GM19324 (cell line): ENCODE data around the gene ZC3HAV1L.
"Not testable (repeated sequence)": the region's sequence is repeated elsewhere in the genome, so short reads cannot be mapped to it uniquely, and the experiment has no call there.

Experiments
- ATAC-seq: cut with Tn5 transposase; IDR thresholded peaks from one replicate; pipeline ENCODE4 v1.9.1; 2021; ENCODE audit warnings: mild to moderate bottlenecking, moderate library complexity; ENCODE audit not compliant: unreplicated experiment, low FRiP score

Gene ZC3HAV1L

GRCh38 chr7:139035586-139036353 is at the start of gene ZC3HAV1L:
ZC3HAV1L (minus strand) TSS chr7:139036042; CDS start chr7:139036017, 25 bp downstream.
- ATAC-seq = peak; percentile 72

GRCh38 chr7:139084709-139085108 is 48.9 kb upstream of the ZC3HAV1L start:
- ATAC-seq = no peak

- ATAC-seq = no peak
Measured at GRCh38 chr7:139081584-139081983, 45.7 kb upstream of the ZC3HAV1L start.

- no peak for ATAC-seq
Measured at GRCh38 chr7:139080905-139081304, 45.1 kb upstream of the ZC3HAV1L start.

GRCh38 chr7:139079861-139080260 is 44.0 kb upstream of the ZC3HAV1L start:
- ATAC-seq = no peak

- no peak for ATAC-seq
Measured at GRCh38 chr7:139078911-139079310, 43.1 kb upstream of the ZC3HAV1L start.

GRCh38 chr7:139078399-139078798 is 42.6 kb upstream of the ZC3HAV1L start:
- no peak for ATAC-seq

GRCh38 chr7:139077706-139078105 is 41.9 kb upstream of the ZC3HAV1L start:
- ATAC-seq = not testable (repeated sequence)

GRCh38 chr7:139075871-139076686 is 40.2 kb upstream of the ZC3HAV1L start:
- no peak for ATAC-seq

- peak; percentile 76 for ATAC-seq
Measured at GRCh38 chr7:139075031-139075652, 39.3 kb upstream of the ZC3HAV1L start.

- no peak for ATAC-seq
Measured at GRCh38 chr7:139072796-139073195, 37.0 kb upstream of the ZC3HAV1L start.

GRCh38 chr7:139071680-139072079 is 35.8 kb upstream of the ZC3HAV1L start:
- no peak for ATAC-seq

- no peak for ATAC-seq
Measured at GRCh38 chr7:139068544-139069399, 32.9 kb upstream of the ZC3HAV1L start.

- ATAC-seq = no peak
Measured at GRCh38 chr7:139066315-139066714, 30.5 kb upstream of the ZC3HAV1L start.

GRCh38 chr7:139065323-139065722 is 29.5 kb upstream of the ZC3HAV1L start:
- no peak for ATAC-seq

- ATAC-seq = no peak
Measured at GRCh38 chr7:139061416-139061815, 25.6 kb upstream of the ZC3HAV1L start.

- no peak for ATAC-seq
Measured at GRCh38 chr7:139060695-139061237, 24.9 kb upstream of the ZC3HAV1L start.

- ATAC-seq = no peak
Measured at GRCh38 chr7:139059905-139060304, 24.1 kb upstream of the ZC3HAV1L start.

- ATAC-seq = no peak
Measured at GRCh38 chr7:139058943-139059342, 23.1 kb upstream of the ZC3HAV1L start.

- no peak for ATAC-seq
Measured at GRCh38 chr7:139055674-139056073, 19.8 kb upstream of the ZC3HAV1L start.
